Vagina (tissue), 2 donors: ENCODE data around the gene CDK14. TPM values are rescaled to one million over a fixed set of nuclear protein-coding genes. Genes with fewer than 3 reads are reported as not detected.

Experiments
- DNase-seq, 2 donors: peaks; one replicate each; pipeline ENCODE4 v3.0.0-alpha.2; 2017; ENCODE audit errors: extremely low spot score in 2 of 2
- H3K27ac ChIP-seq: fragments of 200-600 bp; sonication (generic); one replicate; pipeline ENCODE4 v1.5.1; 2019
- H3K27me3 ChIP-seq: fragments of 200-600 bp; sonication (generic); one replicate; pipeline ENCODE4 v1.5.1; 2019
- H3K36me3 ChIP-seq, 2 donors: fragments of 200-600 bp; sonication (generic); one replicate each; pipeline ENCODE4 v1.5.1; 2017 to 2019
- H3K4me1 ChIP-seq: fragments of 200-600 bp; sonication (generic); one replicate; pipeline ENCODE4 v1.5.1; 2019
- H3K4me3 ChIP-seq, 2 donors: fragments of 200-600 bp; sonication (generic); 1 replicate in 1 of 2; 2 replicates in 1 of 2; pipeline ENCODE4 v1.5.1; 2016 to 2019
- H3K9me3 ChIP-seq: fragments of 200-600 bp; sonication (generic); one replicate; pipeline ENCODE4 v1.5.1; 2019
- POLR2A ChIP-seq, 2 donors: fragments of 450-650 bp; IDR thresholded peaks; one replicate each; pipeline ENCODE4 v1.6.1; 2017; ENCODE audit warnings: antibody characterized with exemption in 2 of 2, mild to moderate bottlenecking in 2 of 2, moderate library complexity in 2 of 2
- POLR2AphosphoS5 ChIP-seq, 2 donors: sonication (generic); formaldehyde crosslinking; IDR thresholded peaks; one replicate each; pipeline ENCODE4 v1.9.0; 2017; ENCODE audit warnings: antibody characterized with exemption in 2 of 2, mild to moderate bottlenecking in 2 of 2, low read depth in 1 of 2; ENCODE audit not compliant: insufficient read depth in 1 of 2
- intact Hi-C: fragments of 100-400 bp; cut with DNase I; formaldehyde crosslinking; loops from one replicate; pipeline ENCODE4 v1.15.1; 2023
- total RNA-seq: library from RNA; depleted of rRNA; stranded (reverse); fragments of >200 nt; gene quantifications from one replicate; pipeline ENCODE4 v1.2.3, GENCODE V29; 2016
- TF ChIP-seq, protein P1 (sequence below), 3 experiments: fragments of 450-650 bp in 2 of 3; fragments of 200-600 bp in 1 of 3; sonication (generic) in 1 of 3; IDR thresholded peaks; one replicate each; pipeline ENCODE4 v1.5.1; 2017 to 2019; ENCODE audit warnings: antibody characterized with exemption in 3 of 3, mild to moderate bottlenecking in 2 of 3, moderate library complexity in 2 of 3

CDK14 gene
- total RNA-seq, 1 donor from 2014 or later: 21.6 TPM

- no peak overlapping the region for H3K4me3 ChIP-seq
- H3K9me3 ChIP-seq: no peaks in the 10 kb centered on the region
- H3K27ac ChIP-seq: no peak overlapping the region
- intact Hi-C loops: no loop called here
- H3K36me3 ChIP-seq: no peaks in the 10 kb centered on the region
- H3K4me1 ChIP-seq: peaks cover 6% of the 10 kb centered on the region
- TF ChIP-seq, protein P1, sequence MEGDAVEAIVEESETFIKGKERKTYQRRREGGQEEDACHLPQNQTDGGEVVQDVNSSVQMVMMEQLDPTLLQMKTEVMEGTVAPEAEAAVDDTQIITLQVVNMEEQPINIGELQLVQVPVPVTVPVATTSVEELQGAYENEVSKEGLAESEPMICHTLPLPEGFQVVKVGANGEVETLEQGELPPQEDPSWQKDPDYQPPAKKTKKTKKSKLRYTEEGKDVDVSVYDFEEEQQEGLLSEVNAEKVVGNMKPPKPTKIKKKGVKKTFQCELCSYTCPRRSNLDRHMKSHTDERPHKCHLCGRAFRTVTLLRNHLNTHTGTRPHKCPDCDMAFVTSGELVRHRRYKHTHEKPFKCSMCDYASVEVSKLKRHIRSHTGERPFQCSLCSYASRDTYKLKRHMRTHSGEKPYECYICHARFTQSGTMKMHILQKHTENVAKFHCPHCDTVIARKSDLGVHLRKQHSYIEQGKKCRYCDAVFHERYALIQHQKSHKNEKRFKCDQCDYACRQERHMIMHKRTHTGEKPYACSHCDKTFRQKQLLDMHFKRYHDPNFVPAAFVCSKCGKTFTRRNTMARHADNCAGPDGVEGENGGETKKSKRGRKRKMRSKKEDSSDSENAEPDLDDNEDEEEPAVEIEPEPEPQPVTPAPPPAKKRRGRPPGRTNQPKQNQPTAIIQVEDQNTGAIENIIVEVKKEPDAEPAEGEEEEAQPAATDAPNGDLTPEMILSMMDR (IDR thresholded peaks at IDR 0.05): no peak
- TF ChIP-seq POLR2A (IDR thresholded peaks at IDR 0.05): no peak
- TF ChIP-seq POLR2AphosphoS5 (IDR thresholded peaks at IDR 0.05; ENCODE audit: insufficient read depth in 1 of 2, low read depth in 1 of 2): no peak
- no peak for DNase-seq
- H3K27me3 ChIP-seq: no peaks in the 10 kb centered on the region
Measured at GRCh38 chr7:91182819-91183764, 587.0 kb downstream of the CDK14 start.

DNA sequence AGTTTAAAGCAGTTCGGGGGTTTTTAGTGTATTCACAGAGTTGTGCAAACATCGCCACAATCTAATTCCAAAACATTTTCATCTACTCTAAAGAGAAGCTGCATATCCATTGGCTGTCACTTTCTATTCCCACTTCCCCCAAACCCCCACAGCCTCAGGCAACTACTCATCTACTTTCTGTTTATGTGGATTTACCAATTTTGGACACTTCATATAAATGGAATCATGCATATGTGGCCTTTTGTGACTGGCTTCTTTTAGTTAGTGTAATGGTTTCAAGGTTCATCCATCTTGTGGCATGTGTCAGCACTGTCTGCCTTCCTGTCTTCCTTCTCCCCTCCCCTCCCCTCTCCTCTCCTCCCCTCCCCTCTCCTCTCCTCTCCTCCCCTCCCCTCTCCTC lies 589.6 kb downstream of the CDK14 start:
- Histone ChIP-seq H3K4me1 (peaks cover 6% of the 10 kb centered on the region), H3K4me3 (no peak overlapping the region), H3K9me3 (no peaks in the 10 kb centered on the region), H3K27me3 (no peaks in the 10 kb centered on the region), H3K27ac (no peak overlapping the region), H3K36me3 (no peaks in the 10 kb centered on the region)
- intact Hi-C loops: no loop called here
- TF ChIP-seq POLR2A (IDR thresholded peaks at IDR 0.05) (no peak), POLR2AphosphoS5 (IDR thresholded peaks at IDR 0.05; ENCODE audit: insufficient read depth in 1 of 2, low read depth in 1 of 2) (no peak)
- TF ChIP-seq, protein P1 (IDR thresholded peaks at IDR 0.05): no peak
- DNase-seq: no peak

- Histone ChIP-seq H3K4me3 (no peak overlapping the region), H3K27me3 (no peaks in the 10 kb centered on the region), H3K4me1 (peaks cover 6% of the 10 kb centered on the region), H3K27ac (no peak overlapping the region), H3K9me3 (no peaks in the 10 kb centered on the region), H3K36me3 (no peaks in the 10 kb centered on the region)
- intact Hi-C loops: no loop called here
- no peak for DNase-seq
- TF ChIP-seq POLR2A (IDR thresholded peaks at IDR 0.05) (no peak), POLR2AphosphoS5 (IDR thresholded peaks at IDR 0.05; ENCODE audit: insufficient read depth in 1 of 2, low read depth in 1 of 2) (no peak)
- TF ChIP-seq, protein P1 (IDR thresholded peaks at IDR 0.05): no peak
Measured at GRCh38 chr7:91187061-91187460, 590.9 kb downstream of the CDK14 start.

DNA sequence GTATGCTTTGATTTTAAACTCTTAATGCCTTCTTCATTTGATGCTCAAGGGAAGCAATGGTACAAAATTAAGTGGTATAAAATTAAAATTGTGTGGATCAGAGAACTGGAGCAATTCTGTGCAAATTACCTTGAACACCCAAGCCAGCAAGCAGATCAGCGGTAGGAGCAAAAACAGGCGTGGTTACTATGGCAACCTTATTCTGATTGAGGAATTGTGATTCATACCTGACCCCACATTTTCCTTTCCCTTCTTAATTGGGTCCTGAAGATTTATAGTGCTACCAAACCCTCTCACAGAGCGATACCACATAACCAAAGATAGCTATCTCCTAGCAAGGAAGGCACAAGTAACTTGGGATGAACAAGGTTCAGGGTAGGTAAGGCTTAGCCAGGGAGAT lies 595.6 kb downstream of the CDK14 start:
- DNase-seq: no peak
- no peaks in the 10 kb centered on the region for H3K9me3 ChIP-seq
- H3K27me3 ChIP-seq: no peaks in the 10 kb centered on the region
- no peak for TF ChIP-seq POLR2A (IDR thresholded peaks at IDR 0.05)
- TF ChIP-seq POLR2AphosphoS5 (IDR thresholded peaks at IDR 0.05; ENCODE audit: insufficient read depth in 1 of 2, low read depth in 1 of 2): no peak
- TF ChIP-seq, protein P1 (IDR thresholded peaks at IDR 0.05): no peak
- intact Hi-C loops: no loop called here
- H3K4me3 ChIP-seq: no peak overlapping the region
- H3K36me3 ChIP-seq: no peaks in the 10 kb centered on the region
- no peaks in the 10 kb centered on the region for H3K4me1 ChIP-seq
- no peak overlapping the region for H3K27ac ChIP-seq

DNA sequence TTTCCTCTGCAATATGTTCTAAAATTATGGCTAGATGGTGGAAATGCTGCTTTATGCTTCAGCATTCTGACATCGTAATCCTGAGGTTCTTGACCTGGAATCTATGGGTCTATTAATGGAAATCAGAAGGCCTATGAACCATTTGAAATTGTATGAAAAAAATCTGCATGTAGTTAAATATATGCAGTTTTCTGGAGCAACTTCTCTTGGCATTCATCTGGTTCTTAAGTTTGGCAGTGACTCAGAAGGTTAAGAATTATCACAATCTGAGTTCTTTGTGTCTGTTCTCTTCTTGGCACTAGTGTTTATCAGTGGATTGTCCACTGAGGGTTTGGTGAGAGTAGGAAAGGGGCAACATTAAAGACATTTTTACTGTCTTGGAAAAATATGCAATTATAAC lies 597.0 kb downstream of the CDK14 start:
- no peak for DNase-seq
- intact Hi-C loops: no loop called here
- TF ChIP-seq, protein P1 (IDR thresholded peaks at IDR 0.05): no peak
- no peak for TF ChIP-seq POLR2AphosphoS5 (IDR thresholded peaks at IDR 0.05; ENCODE audit: insufficient read depth in 1 of 2, low read depth in 1 of 2)
- TF ChIP-seq POLR2A (IDR thresholded peaks at IDR 0.05): no peak
- Histone ChIP-seq H3K27ac (no peak overlapping the region), H3K36me3 (no peaks in the 10 kb centered on the region), H3K4me1 (no peaks in the 10 kb centered on the region), H3K4me3 (no peak overlapping the region), H3K9me3 (no peaks in the 10 kb centered on the region), H3K27me3 (no peaks in the 10 kb centered on the region)
